ENCODE data around the gene CNTNAP5. TPM values are rescaled to one million over a fixed set of nuclear protein-coding genes. Genes with fewer than 3 reads are reported as not detected.

CNTNAP5 gene
- total and polyA plus RNA-seq, 2 of the 4 experiments (the other 2 are of a cell fraction) = not detected

DNA sequence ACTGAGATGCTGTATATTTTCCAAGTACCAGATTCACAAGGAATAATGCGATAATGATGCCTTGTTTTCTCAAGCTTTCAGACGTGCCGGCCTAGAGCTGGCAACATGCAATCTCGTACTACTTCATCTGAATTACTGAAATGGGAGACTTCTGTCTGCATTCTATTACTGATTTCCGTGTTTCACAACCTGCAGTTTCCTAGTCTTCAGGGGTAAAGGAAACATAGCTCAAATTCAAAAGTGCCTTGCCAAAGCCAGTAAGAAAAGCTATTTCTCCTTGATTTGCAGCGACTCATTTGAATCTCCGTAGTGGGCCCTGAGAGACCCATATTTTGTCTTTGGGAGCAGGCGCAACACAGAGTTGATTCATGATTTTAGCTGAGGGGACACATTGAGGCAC is 289.0 kb downstream of the CNTNAP5 start:
- in situ Hi-C loops (cut with MboI; ENCODE audit: low sequenced_read_pairs) = no loop called here
- H3K23ac ChIP-seq (ENCODE audit: low read depth, low read length) = no peak overlapping the region
- no peak overlapping the region for H2BK15ac ChIP-seq (ENCODE audit: low read depth, low read length)
- dilution Hi-C loops (cut with HindIII; ENCODE audit: low sequenced_read_pairs, unreplicated experiment) = no loop called here
- H3K36me3 ChIP-seq (ENCODE audit: control insufficient read depth, insufficient read depth, low read length) = no peaks in the 10 kb centered on the region
- H3K27ac ChIP-seq (ENCODE audit: insufficient read depth, low read length) = no peak overlapping the region
- ATAC-seq (ENCODE audit: low read depth) = no peak
- no peak overlapping the region for H3K14ac ChIP-seq (replicated peaks; ENCODE audit: low read depth, low read length)
- no peak overlapping the region for H2AK5ac ChIP-seq (ENCODE audit: low read depth, low read length)
- no peak overlapping the region for H3K56ac ChIP-seq (ENCODE audit: extremely low read depth, insufficient read depth, low read length)
- H2BK20ac ChIP-seq (ENCODE audit: low read depth, low read length) = no peak overlapping the region
- BruUV-seq (replicated peaks) = no TSS peak
- no peaks in the 10 kb centered on the region for H3K27me3 ChIP-seq (ENCODE audit: control insufficient read depth, insufficient read depth, low read length)
- no peak overlapping the region for H2AK9ac ChIP-seq (replicated peaks; ENCODE audit: low read depth, low read length, poor library complexity)
- WGBS, 2 experiments (ENCODE audit: extremely low coverage in 2 of 2, insufficient read length in 1 of 2) = 81% methylated on average over 3 of the region's 8 CpGs; no CpG with 5 or more reads in 1 of the 2 experiments
- H4K91ac ChIP-seq (ENCODE audit: insufficient read depth, low read depth, low read length) = no peak overlapping the region
- no peak overlapping the region for H3K18ac ChIP-seq (ENCODE audit: low read depth, low read length)
- intact Hi-C loops (cut with micrococcal nuclease) = no loop called here
- peaks cover 10% of the 10 kb centered on the region; the same call in 1 of the 2 replicates for H3K9me3 ChIP-seq (ENCODE audit: control insufficient read depth, insufficient read depth, low read length)
- H3K9me1 ChIP-seq (ENCODE audit: insufficient read depth, low read length) = no peaks in the 10 kb centered on the region
- no peak overlapping the region for H3K4me2 ChIP-seq (ENCODE audit: low read depth, low read length)
- no peaks in the 10 kb centered on the region for H3K79me1 ChIP-seq (ENCODE audit: low read depth in 1 of 2, low read length in 2 of 2)
- H4K8ac ChIP-seq (ENCODE audit: low read depth in 2 of 2, low read length in 2 of 2) = no peak overlapping the region
- no peak overlapping the region for H3K4ac ChIP-seq (ENCODE audit: low read depth, low read length)
- no peak overlapping the region for H2BK5ac ChIP-seq (ENCODE audit: low read depth, low read length, poor library complexity, severe bottlenecking)
- TF ChIP-seq CEBPB (IDR thresholded peaks at IDR 0.05; ENCODE audit: low read depth, low read length) (no peak), RAD21 (IDR thresholded peaks at IDR 0.05; ENCODE audit: low read length) (no peak), MAZ (IDR thresholded peaks at IDR 0.05; ENCODE audit: borderline replicate concordance, low read depth, low read length) (no peak), ELK1 (IDR thresholded peaks at IDR 0.05; ENCODE audit: borderline replicate concordance, low read depth, low read length) (no peak)
- TF ChIP-seq, protein P1, sequence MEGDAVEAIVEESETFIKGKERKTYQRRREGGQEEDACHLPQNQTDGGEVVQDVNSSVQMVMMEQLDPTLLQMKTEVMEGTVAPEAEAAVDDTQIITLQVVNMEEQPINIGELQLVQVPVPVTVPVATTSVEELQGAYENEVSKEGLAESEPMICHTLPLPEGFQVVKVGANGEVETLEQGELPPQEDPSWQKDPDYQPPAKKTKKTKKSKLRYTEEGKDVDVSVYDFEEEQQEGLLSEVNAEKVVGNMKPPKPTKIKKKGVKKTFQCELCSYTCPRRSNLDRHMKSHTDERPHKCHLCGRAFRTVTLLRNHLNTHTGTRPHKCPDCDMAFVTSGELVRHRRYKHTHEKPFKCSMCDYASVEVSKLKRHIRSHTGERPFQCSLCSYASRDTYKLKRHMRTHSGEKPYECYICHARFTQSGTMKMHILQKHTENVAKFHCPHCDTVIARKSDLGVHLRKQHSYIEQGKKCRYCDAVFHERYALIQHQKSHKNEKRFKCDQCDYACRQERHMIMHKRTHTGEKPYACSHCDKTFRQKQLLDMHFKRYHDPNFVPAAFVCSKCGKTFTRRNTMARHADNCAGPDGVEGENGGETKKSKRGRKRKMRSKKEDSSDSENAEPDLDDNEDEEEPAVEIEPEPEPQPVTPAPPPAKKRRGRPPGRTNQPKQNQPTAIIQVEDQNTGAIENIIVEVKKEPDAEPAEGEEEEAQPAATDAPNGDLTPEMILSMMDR (conservative IDR thresholded peaks at IDR 0.05; ENCODE audit: low read depth, low read length) = no peak
- no peak for DNase-seq
- no peak overlapping the region for H3K9ac ChIP-seq (ENCODE audit: low read depth, low read length)
- ChIA-PET CTCF (no interaction called here), POLR2A (ENCODE audit: unreplicated experiment) (no interaction called here)
- H3K4me1 ChIP-seq (ENCODE audit: control insufficient read depth, insufficient read depth, low read length) = no peaks in the 10 kb centered on the region
- H4K5ac ChIP-seq (ENCODE audit: low read depth, low read length) = no peak overlapping the region
- H3K4me3 ChIP-seq (ENCODE audit: insufficient read depth, low read depth, low read length) = no peak overlapping the region
- H2BK120ac ChIP-seq (ENCODE audit: low read depth, low read length) = no peak overlapping the region
- H4K20me1 ChIP-seq (ENCODE audit: insufficient read depth, low read length) = no peaks in the 10 kb centered on the region
- no peak overlapping the region for H2AFZ ChIP-seq (replicated peaks; ENCODE audit: low read length, poor library complexity)

All from IMR-90 (cell line).